NCI-H1930 (cell line): ENCODE data around the gene C11orf58.

Experiments used
- DNase-seq, 2 experiments: peaks; one replicate each; lab custom pipeline; 2025; lab: John Stamatoyannopoulos, UW

Gene C11orf58

DNA sequence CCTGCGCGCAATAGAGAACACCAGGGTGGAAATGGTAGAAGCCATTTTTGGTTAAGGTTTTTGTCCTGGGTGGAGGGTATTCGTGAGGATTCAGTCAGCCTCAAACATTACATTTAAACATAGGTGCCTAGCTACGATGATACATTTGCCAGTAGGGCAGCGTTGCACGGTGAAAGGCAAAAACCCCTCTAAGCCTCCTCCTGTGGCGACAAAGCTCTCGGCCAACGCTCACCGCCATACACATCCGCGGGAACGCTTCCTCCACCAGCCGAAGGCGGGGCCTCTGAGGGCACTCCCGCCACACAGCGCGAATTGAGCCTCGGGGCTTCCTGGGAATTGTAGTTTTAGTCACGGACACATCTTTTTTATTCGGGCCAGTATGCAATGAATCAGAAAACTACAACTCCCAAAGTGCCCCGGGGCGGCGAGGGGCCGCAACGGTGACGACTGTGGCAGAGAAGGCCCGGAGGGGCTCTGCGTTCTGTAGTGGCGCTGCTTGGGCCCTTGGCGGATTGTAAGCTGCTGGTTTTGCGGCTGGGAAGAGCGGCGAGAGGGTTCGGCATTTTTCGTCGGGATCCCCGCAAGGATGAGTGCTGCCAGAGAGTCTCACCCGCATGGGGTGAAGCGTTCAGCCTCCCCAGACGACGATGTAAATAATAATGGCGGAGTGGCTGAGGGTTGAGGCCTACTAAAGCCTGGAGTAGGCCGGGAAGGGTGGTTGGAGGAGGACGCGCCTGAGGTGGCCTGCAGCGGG is at the start of gene C11orf58:
Gene C11orf58 (plus strand): TSS at position 455 of the 754 bp plus-strand sequence. CDS start 132 bp downstream, at position 587.
- peak; percentile 98 to 99 for DNase-seq

GRCh38 chr11:16690086-16690485 is 48.4 kb upstream of the C11orf58 start:
- no peak for DNase-seq

- DNase-seq: no peak
Observed at GRCh38 chr11:16703795-16704194, 34.7 kb upstream of the C11orf58 start.

DNA sequence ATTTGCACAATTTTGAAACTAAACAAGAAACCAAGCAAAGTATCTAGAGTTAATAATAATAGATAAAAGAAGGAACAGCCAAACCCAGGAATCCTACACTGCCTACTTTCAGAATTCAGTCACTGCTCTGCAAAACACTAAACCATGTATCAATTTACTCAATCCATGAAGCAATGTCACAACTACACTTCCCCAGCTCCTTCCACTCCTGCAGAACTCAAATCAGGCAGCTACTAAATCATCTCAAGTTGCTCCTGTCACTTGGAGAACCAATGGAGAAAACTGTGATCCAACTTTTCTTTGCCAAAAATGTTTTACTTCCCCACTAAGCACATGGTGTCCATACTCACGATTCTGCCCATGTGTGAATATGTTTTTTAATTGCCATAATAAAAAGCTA is 24.9 kb upstream of the C11orf58 start:
- DNase-seq: no peak

DNA sequence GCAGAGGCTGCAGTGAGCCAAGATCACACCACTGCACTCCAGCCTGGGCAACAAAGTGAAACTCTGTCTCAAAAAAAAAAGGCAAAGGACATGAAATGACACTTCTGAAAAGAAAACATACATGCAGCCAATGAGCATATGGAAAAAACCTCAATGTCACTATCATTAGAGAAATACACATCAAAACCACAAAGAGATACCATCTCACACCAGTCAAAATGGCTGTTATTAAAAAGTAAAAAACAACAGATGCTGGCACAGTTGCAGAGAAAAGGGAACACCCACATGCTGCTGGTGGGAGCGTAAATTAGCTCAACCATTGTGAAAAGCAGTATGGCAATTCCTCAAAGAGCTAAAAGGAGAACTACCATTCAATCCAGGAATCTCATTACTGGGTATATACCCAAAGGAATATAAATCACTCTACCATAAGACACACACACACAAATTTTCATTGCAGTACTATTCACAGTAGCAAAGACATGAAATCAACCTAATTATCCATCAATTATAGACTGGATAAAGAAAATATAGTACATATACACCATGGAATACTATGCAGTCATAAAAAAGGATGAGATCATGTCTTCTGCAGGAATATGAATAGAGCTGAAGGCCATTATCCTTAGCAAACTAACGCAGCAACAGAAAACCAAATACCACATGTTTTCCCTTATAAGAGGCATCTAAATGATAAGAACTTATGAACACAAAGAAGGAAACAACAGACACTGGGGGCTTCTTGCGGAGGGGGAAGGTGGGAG is 15.7 kb upstream of the C11orf58 start:
- DNase-seq: no peak

GRCh38 chr11:16727806-16728205 is 10.6 kb upstream of the C11orf58 start:
- no peak for DNase-seq

DNA sequence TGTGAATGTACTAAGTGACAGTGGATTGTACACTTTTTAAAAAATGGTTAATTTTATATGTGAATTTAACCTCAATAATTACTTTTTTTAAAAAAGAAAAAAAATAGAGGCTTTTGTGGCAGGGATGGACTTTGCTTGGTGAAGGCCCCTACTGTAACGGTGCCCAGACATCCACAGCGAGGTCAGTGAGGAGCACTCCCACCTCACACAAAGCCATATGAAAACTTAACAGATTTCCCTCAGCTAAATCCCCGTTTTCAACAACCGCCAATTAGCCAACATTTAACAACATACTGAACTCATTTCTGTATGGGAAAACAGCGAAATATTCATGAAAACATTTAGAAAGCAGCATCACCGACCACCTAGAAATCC is 642 bp upstream of the C11orf58 start:
- DNase-seq: no peak

DNA sequence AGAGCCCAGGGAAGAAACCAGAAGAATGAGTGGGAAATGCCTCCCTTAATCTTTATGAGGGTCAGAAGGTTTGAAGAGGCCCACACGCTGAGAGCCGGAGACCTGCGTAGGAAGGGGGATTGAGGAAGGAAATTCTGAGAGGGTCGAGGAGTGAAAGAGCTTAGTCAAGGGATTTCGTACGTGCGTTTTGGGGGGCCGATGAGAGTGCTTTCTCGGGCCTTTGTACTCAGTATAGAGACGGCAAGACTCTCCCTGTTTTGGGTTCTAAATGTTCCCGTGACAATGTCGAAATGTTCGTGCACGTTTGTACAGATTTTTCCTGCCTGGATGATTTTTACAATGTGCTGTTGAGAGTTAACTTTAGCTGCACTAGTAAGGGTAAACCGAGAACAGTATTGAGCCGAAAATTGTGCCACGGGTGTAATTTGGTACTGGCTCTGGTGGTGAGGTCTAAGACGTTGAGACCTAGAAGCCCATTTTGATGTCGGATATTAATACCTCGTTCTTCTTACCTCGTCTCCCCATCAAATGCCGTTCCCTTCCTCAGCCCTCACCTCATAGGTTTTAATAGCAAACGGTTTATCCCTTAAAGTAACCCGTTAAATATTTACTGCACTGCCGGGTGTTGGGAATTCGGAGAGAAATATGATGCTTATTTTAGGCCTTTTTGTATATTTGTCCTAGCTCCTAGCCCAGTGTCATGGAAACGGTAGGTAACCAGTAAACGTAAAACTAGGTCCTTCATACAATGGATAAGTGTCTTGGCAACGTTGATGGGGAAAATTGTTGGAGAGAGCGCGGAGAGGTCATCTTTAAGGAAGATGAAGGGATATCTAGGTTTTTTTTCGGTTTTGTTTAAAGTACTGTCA is 734 bp downstream of the C11orf58 start:
- no peak for DNase-seq

DNA sequence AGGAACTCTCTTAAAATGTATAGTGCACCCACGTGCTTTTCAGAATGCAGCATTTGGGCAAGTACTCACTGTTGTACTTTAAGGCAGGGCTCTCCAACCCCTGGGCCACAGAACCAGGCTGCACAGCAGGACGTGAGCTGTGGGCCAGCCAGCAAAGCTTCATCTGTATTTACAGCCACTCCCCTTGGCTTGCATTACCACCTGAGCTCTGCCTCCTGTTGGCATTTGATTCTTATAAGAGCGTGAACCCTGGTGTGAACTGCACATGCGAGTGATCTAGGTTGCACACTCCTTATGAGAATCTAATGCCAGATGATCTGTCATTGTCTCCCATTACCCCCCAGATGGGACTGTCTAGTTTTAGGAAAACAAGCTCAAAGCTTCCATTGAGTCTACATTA is 3.0 kb downstream of the C11orf58 start:
- DNase-seq: no peak

DNA sequence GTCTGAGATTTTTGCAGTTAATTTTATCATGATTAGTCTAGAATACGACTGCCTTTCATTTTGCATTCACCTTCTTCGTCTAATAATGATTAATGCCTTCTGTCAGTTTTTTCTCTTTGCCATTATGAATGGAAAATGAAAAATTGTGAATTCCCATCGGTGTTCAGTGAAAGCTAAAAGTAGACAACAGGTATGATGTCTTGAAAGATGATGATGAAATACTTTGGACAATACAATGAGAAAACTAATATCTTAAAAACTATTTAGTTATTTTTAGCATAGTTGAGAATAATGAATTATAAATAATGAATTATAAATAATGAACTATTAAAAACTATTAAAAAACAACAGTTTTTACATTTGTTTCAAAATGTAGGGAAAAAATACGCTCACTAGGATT is 5.0 kb downstream of the C11orf58 start:
- DNase-seq: no peak

- DNase-seq: no peak
Observed at GRCh38 chr11:16744128-16744725, 5.8 kb downstream of the C11orf58 start.

GRCh38 chr11:16745950-16746605 is 7.6 kb downstream of the C11orf58 start:
- DNase-seq: no peak

GRCh38 chr11:16749092-16749491 is 10.6 kb downstream of the C11orf58 start:
- no peak for DNase-seq

DNA sequence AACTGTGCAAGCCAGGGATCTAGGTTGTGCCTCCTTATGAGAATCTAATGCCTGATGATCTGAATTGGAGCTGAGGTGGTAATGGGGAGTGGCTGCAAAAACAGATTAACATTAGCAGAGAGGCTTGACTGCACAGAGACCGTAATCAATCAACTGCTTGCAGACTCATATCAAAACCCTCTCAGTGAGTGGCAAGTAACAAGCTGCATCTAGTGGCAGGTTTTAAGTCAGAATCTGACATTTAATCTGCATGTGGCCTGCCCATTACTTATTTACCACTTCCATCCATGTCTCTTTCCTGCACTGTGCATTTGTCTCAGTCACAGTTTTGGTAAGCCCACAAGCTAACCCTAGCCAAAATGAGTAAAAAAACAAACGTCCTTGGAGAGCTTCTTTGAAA is 11.2 kb downstream of the C11orf58 start:
- DNase-seq: no peak

DNA sequence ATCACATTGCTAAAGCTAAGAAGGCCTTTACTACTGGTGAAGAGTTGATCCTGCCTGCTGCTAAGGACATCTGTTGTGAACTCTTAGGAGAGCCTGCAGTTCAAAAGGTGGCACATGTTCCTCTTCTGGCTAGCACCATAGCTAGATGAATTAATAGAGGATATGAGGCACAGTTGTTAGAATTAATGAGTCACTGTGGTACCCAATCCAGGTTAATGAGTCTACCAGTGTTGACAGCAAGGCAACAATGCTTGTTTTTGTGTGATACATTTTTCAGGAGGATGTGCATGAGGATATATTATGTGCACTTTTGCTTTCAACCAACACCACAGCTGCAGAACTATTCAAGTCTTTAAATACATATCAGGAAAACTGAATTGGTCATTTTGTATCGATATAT is 12.0 kb downstream of the C11orf58 start:
- DNase-seq: no peak

DNA sequence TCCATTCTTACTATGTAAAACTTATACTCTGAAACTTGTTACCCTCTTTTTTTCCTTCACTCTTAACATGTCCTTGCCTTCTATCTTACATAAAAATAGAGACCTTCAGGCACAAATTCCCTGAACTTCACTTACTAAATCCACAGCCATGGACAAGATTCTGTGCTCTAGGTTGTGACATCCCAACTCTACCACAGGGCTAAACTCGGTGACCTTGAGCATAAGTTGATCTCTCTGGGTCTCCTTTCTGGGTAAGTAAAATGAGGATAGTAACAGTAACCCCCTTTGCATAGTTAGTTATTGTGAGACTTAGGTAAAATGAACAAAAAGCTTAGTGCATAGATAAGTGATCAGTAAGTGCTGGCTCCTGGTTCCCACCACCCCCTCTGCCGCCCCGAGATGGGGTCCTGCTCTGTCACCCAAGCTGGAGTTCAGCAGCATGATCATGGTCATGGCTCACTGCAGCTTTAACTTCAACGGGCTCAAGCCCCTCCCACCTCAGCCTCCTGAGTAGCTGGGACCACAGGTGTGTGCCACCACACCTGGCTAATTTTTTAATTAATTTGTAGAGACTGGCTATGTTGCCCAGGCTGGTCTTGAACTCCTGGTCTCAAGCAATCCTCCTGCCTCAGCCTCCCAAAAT is 20.1 kb downstream of the C11orf58 start:
- DNase-seq: no peak

DNA sequence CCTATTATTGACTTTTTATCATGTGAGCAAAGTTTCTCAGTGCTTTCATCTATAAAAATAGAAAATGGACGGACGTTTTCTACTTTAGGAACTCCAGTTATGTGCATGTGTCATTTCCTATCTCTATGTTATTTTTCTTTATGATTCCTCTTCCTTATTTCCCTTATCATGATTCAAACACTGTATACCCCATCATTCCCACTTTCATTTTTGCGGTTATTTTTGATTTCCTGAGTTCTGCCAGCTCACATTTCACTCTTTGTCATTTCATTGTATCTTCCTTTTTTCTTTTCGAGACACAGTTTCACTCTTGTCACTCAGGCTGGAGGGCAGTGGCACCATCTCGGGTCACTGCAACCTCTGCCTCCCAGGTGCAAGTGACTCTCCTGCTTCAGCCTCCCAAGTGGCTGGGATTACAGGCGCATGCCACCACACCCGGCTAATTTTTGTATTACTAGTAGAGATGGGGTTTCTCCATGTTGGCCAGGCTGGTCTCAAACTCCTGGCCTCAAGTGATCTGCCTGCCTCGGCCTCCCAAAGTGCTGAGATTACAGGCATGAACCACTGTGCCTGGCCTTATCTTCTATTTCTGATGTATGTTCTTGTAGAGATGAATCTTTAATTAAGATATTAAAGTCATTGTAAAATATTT is 21.5 kb downstream of the C11orf58 start:
- DNase-seq: no peak

GRCh38 chr11:16763746-16764145 is 25.3 kb downstream of the C11orf58 start:
- no peak for DNase-seq

DNA sequence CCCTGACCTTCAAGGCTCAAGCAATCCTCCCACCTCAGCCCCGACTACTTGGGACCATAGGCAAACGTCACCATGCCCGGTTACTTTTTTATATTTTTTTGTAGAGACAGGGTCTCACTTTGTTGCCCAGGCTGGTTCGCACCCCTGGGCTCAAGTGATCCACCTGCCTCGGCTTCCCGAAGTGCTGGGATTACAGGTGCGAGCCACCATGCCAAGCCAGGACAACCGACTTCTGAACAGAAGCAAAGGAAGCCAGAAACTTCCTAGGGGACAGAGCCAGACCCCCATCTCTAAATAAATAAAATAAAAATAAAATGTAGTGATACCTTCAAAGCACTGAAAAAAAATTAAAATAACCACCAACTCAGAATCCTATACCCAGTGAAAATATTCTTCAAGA is 26.4 kb downstream of the C11orf58 start:
- no peak for DNase-seq

GRCh38 chr11:16767137-16767536 is 28.7 kb downstream of the C11orf58 start:
- no peak for DNase-seq

GRCh38 chr11:16767957-16768356 is 29.5 kb downstream of the C11orf58 start:
- no peak for DNase-seq
